Ishikawa (cell line): ENCODE data around the gene AMZ2.
A peak's percentile ranks its signal among the peaks of the same experiment; 100 is the strongest.

Source experiments
- CEBPB ChIP-seq: IDR thresholded peaks from 2 replicates; pipeline ENCODE4 v1.6.1; 2012
- CREB1 ChIP-seq: IDR thresholded peaks from 2 replicates; pipeline ENCODE4 v1.6.1; 2012; ENCODE audit warnings: low read depth
- EGR1 ChIP-seq: IDR thresholded peaks from 2 replicates; pipeline ENCODE4 v1.6.1; 2012
- EP300 ChIP-seq: IDR thresholded peaks from 2 replicates; pipeline ENCODE4 v1.6.1; 2012; ENCODE audit warnings: borderline replicate concordance
- FOXM1 ChIP-seq: IDR thresholded peaks from 2 replicates; pipeline ENCODE4 v1.6.1; 2012; ENCODE audit warnings: low read depth, borderline replicate concordance
- NFIC ChIP-seq: IDR thresholded peaks from 2 replicates; pipeline ENCODE4 v1.6.1; 2012
- RAD21 ChIP-seq: IDR thresholded peaks from 2 replicates; pipeline ENCODE4 v1.6.1; 2012; ENCODE audit warnings: low read depth
- TAF1 ChIP-seq: IDR thresholded peaks from 2 replicates; pipeline ENCODE4 v1.6.1; 2012; ENCODE audit warnings: low read depth, mild to moderate bottlenecking
- TCF12 ChIP-seq: IDR thresholded peaks from 2 replicates; pipeline ENCODE4 v1.6.1; 2012; ENCODE audit warnings: low read depth
- TEAD4 ChIP-seq: IDR thresholded peaks from 2 replicates; pipeline ENCODE4 v1.6.1; 2012
- YY1 ChIP-seq: IDR thresholded peaks from 2 replicates; pipeline ENCODE4 v1.6.1; 2012; ENCODE audit warnings: low read depth
- ZBTB7A ChIP-seq: IDR thresholded peaks from 2 replicates; pipeline ENCODE4 v1.6.1; 2012; ENCODE audit warnings: low read depth
- TF ChIP-seq, protein P1 (sequence below): IDR thresholded peaks from 2 replicates; pipeline ENCODE4 v1.6.1; 2012
- TF ChIP-seq, protein P2 (sequence below): IDR thresholded peaks from 2 replicates; pipeline ENCODE4 v1.6.1; 2012
- TF ChIP-seq, protein P3 (sequence below): IDR thresholded peaks from 2 replicates; pipeline ENCODE4 v1.6.1; 2012; ENCODE audit warnings: low read depth, mild to moderate bottlenecking

Gene AMZ2, protein sequence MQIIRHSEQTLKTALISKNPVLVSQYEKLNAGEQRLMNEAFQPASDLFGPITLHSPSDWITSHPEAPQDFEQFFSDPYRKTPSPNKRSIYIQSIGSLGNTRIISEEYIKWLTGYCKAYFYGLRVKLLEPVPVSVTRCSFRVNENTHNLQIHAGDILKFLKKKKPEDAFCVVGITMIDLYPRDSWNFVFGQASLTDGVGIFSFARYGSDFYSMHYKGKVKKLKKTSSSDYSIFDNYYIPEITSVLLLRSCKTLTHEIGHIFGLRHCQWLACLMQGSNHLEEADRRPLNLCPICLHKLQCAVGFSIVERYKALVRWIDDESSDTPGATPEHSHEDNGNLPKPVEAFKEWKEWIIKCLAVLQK

DNA sequence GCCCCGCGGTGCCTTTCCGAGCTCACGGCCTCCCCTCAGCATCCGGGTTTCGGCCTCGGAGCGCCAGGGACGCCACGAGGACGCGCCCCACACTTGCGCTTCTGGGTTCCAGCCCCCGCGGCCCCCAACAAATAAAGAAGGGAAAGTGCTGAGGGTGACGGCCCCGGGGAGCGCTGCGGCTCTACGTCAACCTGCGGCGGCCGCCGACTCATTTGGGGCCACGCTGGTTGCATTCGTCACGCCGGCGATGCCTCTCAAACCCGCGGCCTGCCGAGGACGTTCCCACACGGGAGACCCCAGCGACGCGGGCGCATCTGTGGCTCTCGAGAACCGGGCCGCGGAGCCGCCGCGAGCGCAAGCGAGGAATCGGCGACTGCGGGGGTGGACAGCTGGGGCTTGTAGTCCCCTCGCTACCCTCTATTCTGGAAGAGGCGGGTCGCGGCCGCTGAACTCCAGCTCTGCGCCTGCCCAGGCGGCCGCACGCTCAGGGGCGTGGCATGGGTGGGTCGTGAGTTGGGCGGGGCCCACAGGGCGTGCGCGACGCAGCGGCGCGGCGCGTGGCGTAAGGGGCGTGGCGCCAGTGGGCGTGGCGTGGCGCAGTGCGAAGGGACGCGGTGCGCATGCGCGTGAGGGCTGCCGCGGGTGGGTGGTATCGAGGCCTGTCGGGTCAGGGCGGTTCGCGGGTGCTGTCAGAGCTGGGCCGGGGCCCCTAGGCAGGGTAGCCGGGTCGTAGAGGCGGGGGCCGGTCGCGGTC, at the start of gene AMZ2:
Gene AMZ2, plus strand, starts transcription at position 599 of the 754 bp plus-strand sequence. CDS start 2,145 bp downstream, outside the sequence.
- no peak for TF ChIP-seq CREB1
- TF ChIP-seq TCF12 = no peak
- TF ChIP-seq, protein P1, sequence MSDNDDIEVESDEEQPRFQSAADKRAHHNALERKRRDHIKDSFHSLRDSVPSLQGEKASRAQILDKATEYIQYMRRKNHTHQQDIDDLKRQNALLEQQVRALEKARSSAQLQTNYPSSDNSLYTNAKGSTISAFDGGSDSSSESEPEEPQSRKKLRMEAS = peak; percentile 73; the same call in 1 of the 2 replicates
- peak; percentile 86 for TF ChIP-seq EGR1
- peak; percentile 59 for TF ChIP-seq ZBTB7A
- peak; percentile 76 for TF ChIP-seq TAF1
- no peak for TF ChIP-seq CEBPB
- TF ChIP-seq, protein P2, sequence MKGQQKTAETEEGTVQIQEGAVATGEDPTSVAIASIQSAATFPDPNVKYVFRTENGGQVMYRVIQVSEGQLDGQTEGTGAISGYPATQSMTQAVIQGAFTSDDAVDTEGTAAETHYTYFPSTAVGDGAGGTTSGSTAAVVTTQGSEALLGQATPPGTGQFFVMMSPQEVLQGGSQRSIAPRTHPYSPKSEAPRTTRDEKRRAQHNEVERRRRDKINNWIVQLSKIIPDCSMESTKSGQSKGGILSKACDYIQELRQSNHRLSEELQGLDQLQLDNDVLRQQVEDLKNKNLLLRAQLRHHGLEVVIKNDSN = no peak; the same call in 1 of the 2 replicates
- no peak for TF ChIP-seq TEAD4

DNA sequence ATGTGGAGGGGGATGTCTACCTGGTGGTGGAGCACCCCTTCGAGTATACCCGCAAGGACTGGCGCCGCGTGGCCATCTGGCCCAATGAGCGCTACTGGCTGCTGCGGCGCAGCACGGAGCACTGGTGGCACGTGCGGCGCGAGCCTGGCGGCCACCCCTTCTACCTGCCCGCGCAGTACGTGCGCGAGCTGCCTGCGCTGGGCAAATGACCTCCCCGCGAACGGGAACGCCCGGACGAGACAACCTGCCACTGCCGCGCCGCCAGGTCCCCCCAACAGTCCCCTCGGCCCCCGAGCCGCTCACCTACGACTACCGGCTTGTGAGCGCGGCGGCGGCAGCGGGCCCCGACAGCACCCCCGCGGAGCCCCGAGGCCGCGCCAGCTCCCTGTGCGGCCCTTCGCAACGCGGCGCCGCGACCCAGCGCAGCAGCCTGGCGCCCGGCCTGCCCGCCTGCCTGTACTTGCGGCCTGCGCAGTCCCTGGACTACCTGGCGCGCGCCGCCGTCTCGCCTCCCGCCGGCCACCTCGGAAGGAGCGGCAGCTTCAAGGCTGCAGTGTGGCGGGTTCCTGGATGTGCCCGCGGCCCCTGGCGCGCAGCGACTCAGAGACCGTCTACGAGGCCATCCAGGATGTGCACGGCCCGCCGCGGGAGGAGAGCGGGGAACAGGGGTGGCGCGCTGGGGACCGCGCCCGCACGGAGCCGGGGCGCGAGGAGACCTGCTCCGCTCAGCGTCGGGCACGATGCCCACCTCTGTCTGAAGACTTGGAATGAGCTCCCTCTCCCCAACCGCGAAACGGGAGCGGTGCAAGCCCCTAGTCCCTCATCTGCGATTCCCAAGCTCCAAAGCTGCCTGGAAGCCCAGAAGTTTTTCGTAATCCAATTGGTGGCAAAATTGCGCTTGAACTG, 48.7 kb upstream of the AMZ2 start:
- no peak for TF ChIP-seq TEAD4
- TF ChIP-seq TCF12 = no peak
- TF ChIP-seq YY1 = no peak

DNA sequence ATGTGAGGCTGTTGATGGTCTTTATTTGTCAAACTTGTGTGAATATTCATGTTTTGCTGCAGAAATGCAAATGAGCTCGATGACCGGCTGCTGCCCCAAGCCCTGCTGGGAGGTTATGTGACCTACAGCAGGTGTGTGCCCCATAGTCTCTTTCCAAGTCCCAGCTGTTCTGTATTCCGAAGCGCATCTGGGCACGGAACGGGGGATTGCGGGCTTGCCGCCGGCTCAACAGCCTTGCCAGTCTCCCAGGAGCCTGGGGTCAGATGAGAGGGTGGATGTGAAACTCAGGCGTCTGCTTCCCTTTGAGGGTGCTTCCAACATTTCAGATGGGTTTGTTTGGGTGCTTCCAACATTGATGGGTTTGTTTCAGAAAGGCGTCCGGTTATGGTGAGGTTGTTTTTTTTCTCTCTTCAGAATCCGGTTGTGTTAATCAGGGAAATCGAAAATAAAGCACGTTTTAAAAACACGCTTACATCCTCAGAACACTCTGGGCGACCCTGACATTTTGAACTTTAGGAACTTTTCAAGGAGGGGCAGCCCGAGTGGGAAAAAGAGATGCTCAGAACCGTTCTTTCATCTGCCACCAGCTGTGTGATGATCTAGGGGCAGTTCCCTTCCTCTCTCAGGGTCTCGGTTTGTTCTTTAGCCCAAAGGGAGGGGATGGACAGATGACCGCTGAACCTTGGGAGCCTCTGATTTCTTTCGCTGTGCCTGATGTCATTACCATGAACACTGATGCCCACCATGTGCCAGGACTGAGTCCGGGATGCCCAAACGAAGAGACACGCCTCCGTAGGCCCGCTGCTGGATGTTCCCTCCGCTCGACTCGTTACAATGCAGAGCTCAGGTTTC, 47.8 kb upstream of the AMZ2 start:
- TF ChIP-seq FOXM1 (no peak), EP300 (no peak), CREB1 (no peak), RAD21 (no peak), ZBTB7A (no peak), TAF1 (no peak), EGR1 (no peak), YY1 (no peak), TEAD4 (no peak)
- TF ChIP-seq, protein P2 = no peak
- TF ChIP-seq, protein P3, sequence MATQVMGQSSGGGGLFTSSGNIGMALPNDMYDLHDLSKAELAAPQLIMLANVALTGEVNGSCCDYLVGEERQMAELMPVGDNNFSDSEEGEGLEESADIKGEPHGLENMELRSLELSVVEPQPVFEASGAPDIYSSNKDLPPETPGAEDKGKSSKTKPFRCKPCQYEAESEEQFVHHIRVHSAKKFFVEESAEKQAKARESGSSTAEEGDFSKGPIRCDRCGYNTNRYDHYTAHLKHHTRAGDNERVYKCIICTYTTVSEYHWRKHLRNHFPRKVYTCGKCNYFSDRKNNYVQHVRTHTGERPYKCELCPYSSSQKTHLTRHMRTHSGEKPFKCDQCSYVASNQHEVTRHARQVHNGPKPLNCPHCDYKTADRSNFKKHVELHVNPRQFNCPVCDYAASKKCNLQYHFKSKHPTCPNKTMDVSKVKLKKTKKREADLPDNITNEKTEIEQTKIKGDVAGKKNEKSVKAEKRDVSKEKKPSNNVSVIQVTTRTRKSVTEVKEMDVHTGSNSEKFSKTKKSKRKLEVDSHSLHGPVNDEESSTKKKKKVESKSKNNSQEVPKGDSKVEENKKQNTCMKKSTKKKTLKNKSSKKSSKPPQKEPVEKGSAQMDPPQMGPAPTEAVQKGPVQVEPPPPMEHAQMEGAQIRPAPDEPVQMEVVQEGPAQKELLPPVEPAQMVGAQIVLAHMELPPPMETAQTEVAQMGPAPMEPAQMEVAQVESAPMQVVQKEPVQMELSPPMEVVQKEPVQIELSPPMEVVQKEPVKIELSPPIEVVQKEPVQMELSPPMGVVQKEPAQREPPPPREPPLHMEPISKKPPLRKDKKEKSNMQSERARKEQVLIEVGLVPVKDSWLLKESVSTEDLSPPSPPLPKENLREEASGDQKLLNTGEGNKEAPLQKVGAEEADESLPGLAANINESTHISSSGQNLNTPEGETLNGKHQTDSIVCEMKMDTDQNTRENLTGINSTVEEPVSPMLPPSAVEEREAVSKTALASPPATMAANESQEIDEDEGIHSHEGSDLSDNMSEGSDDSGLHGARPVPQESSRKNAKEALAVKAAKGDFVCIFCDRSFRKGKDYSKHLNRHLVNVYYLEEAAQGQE = no peak

DNA sequence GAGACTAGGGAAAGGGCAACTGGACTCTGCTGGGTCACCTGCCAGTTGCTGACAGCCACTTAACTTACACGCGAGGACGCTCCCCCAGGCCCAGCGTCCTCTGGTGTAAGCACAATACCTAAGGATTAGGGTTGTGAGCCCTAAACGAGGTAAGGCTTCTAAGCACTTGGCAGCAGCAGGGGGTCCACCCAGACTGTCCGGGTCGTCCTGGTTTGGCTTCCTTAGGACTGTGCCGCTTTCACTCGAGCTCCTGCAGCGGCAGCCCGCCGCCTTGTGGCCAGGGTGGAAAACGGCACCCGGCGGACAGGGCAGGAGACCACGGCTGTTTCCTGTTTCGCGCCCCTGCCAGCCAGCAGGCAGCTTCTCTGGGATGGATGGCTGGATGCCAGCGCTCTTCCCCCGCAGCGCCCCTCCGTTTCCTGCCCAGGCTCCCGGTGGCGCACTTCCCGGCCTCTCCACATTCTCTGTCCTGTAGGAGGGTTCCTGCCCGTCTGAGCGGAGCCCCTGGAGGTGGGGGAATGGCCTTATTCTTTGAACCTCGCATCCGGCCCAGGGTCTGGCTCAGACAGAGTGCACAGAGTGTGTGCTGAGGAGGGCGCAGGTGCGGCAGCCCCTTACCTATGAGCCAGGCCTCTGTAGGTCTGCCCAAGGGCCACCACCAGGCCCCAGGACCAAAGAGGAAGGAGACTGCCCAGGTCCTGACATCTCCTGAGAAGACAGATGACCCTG, 47.0 kb upstream of the AMZ2 start:
- TF ChIP-seq FOXM1 (no peak), RAD21 (peak; percentile 82), NFIC (peak; percentile 45; the same call in 1 of the 2 replicates)
- TF ChIP-seq, protein P3 = no peak
- TF ChIP-seq, protein P2 = 0 out of 2 replicates have a peak, but pooled peaks have one; percentile 14
